ENCODE data around the gene DCXR. TPM values are rescaled to one million over a fixed set of nuclear protein-coding genes. Genes with fewer than 3 reads are reported as not detected.

Gene DCXR
- total and polyA plus RNA-seq, 2 of the 13 experiments (the other 11 are each of a cell fraction or from before 2014, with no cell fraction given): 287 to 311 TPM

- peak; percentile 68; the same call in 1 of the 2 replicates for TF ChIP-seq ZNF558 (CRISPR knock-in tag; IDR thresholded peaks at IDR 0.05; ENCODE audit: borderline replicate concordance)
- TF ChIP-seq ZNF639 (CRISPR knock-in tag; conservative IDR thresholded peaks at IDR 0.05): no peak; the same call in none of the 2 replicates
- no peak; the same call in 1 of the 2 replicates for TF ChIP-seq ZNF234 (CRISPR knock-in tag; conservative IDR thresholded peaks at IDR 0.05)
- TF ChIP-seq MAZ (IDR thresholded peaks at IDR 0.05; ENCODE audit: borderline replicate concordance, low read depth, low read length): peak; percentile 82
- TF ChIP-seq MAZ (CRISPR knock-in tag; IDR thresholded peaks at IDR 0.05; ENCODE audit: low read depth): peak; percentile 97
- peak; percentile 88 for TF ChIP-seq RAD21 (CRISPR knock-in tag; IDR thresholded peaks at IDR 0.05)
- peak; percentile 54 for TF ChIP-seq ZNF503 (CRISPR knock-in tag; IDR thresholded peaks at IDR 0.05)
- peak; percentile 61 for TF ChIP-seq ZSCAN25 (CRISPR knock-in tag; IDR thresholded peaks at IDR 0.05)
- no peak for TF ChIP-seq MZF1 (CRISPR knock-in tag; IDR thresholded peaks at IDR 0.05; ENCODE audit: borderline replicate concordance)
- no peak for TF ChIP-seq ZNF207 (IDR thresholded peaks at IDR 0.05; ENCODE audit: borderline replicate concordance)
- peak; percentile 80; the same call in 1 of the 2 replicates for TF ChIP-seq KDM1A (CRISPR knock-in tag; IDR thresholded peaks at IDR 0.05)
- TF ChIP-seq MIXL1 (CRISPR knock-in tag; IDR thresholded peaks at IDR 0.05): peak; percentile 82
- peak; percentile 85; the same call in 1 of the 2 replicates for TF ChIP-seq ZNF205 (CRISPR knock-in tag; IDR thresholded peaks at IDR 0.05)
- no peak for TF ChIP-seq PCBP2 (optimal IDR thresholded peaks at IDR 0.05; ENCODE audit: low read depth, low read length, poor library complexity, severe bottlenecking)
- peak; percentile 84; the same call in 1 of the 2 replicates for TF ChIP-seq NCOA1 (CRISPR knock-in tag; IDR thresholded peaks at IDR 0.05)
- TF ChIP-seq MLX (CRISPR knock-in tag; IDR thresholded peaks at IDR 0.05): peak; percentile 74
- no peak for TF ChIP-seq EZH2 (conservative IDR thresholded peaks at IDR 0.05; ENCODE audit: low read depth, low read length)
- TF ChIP-seq ZKSCAN8 (CRISPR knock-in tag; IDR thresholded peaks at IDR 0.05; ENCODE audit: borderline replicate concordance): peak; percentile 67
- TF ChIP-seq TRIM24 (CRISPR knock-in tag; IDR thresholded peaks at IDR 0.05): no peak
- TF ChIP-seq ARID4A (CRISPR knock-in tag; IDR thresholded peaks at IDR 0.05; ENCODE audit: borderline replicate concordance): peak; percentile 87
- 0 out of 2 replicates have a peak, but pooled peaks have one; percentile 18 for TF ChIP-seq ZMYM4 (CRISPR knock-in tag; IDR thresholded peaks at IDR 0.05)
- TF ChIP-seq NFE2 (CRISPR knock-in tag; IDR thresholded peaks at IDR 0.05): no peak
- TF ChIP-seq BORCS8-MEF2B (CRISPR knock-in tag; IDR thresholded peaks at IDR 0.05): peak; percentile 91; the same call in 1 of the 2 replicates
- TF ChIP-seq SP1 (IDR thresholded peaks at IDR 0.05): no peak
- peak; percentile 79 for TF ChIP-seq SP1 (CRISPR knock-in tag; IDR thresholded peaks at IDR 0.05)
These were observed 45.7 kb downstream of the DCXR start (continued) for GRCh38 chr17:81991684-81992305.
